ENCODE data around the gene ABCA2.

ABCA2 gene

GRCh38 chr9:136994180-136994887, 33.7 kb downstream of the ABCA2 start:
- Histone ChIP-seq H3K9ac (ENCODE audit: low read depth, low read length) (no peak overlapping the region), H3K4me1 (ENCODE audit: insufficient read depth, low read length) (no peaks in the 10 kb centered on the region; the same call in 1 of the 2 replicates), H3K4me3 (ENCODE audit: low read length) (no peak overlapping the region), H3K9me3 (ENCODE audit: insufficient read depth, low read depth, low read length) (no peaks in the 10 kb centered on the region), H3K36me3 (ENCODE audit: insufficient read depth, low read depth, low read length) (peaks cover 5% of the 10 kb centered on the region; the same call in 1 of the 2 replicates), H3K27ac (ENCODE audit: low read length) (no peak overlapping the region), H3K27me3 (ENCODE audit: insufficient read depth, low read length) (peaks cover 16% of the 10 kb centered on the region)

DNA sequence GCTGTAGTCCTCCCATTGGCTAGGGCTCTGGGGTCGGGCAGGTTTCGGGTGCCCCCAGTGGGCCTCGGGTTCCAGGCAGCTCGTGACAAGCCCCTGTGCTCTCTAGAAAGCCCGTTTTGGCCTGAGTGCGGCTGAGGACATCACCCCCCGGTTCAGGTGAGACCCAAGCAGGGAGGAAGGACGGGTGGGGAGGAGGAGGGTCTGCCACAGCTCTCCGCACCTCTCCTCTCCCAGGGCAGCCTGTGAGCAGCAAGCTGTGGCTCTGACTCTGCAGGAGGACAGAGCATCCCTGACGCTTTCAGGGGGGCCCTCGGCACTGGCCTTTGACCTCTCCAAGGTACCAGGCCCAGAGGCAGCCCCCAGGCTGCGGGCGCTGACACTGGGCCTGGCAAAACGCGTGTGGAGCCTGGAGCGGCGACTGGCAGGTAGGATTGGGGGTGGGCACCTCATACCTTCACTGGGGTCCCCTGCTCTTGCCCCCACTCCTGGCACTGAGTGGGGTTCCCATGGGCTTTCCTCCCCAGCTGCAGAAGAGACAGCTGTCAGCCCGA, 35.1 kb downstream of the ABCA2 start:
- no peak overlapping the region for H3K27ac ChIP-seq (ENCODE audit: low read length)

DNA sequence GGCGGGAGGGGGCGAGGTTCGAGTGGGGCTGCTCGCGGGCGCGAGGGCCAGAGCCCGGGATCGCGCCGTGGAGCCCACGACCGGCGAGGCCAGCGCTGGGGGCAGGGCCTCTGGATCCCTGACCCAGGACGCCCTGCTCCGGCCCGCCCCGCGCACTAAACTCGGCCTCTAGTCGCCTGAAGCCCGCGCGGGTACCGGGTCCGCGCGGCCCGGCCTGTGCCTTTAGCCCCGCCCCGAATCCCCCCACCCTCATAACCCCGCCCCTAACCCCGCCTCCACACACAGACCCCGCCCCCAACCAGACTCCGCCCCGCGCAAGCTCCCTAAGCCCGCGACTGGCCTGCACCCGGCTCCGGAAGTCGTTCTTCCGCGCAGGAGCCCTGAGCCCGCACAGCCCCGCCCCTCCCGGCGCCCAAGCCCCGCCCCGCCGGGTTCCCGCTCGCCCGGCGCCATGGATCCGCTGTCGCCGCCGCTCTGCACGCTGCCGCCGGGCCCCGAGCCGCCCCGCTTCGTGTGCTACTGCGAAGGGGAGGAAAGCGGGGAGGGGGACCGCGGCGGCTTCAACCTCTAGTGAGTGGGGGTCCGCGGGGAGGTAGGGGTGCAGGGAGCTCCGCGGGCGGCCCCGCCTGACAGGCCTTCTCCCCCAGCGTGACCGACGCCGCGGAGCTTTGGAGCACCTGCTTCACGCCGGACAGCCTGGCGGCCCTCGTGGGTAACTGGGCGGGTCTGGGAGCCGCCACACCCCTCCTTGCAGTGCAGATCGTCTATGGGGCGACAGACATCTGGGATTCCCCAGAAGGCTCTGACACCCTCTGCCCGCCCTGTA, 35.8 kb downstream of the ABCA2 start, which contains the start of gene PAXX:
Gene PAXX, plus strand, starts transcription at position 430 of the 826 bp plus-strand sequence. Its CDS starts 22 bp downstream, at position 452.
- H3K4me1 ChIP-seq (ENCODE audit: insufficient read depth, low read length), result no peaks in the 10 kb centered on the region; the same call in 1 of the 2 replicates
- no peak within 1 kb of the TSS for H3K27ac ChIP-seq (ENCODE audit: low read length)

More for the DNA sequence above, 35.1 kb downstream of the ABCA2 start:
- H3K4me3 ChIP-seq (ENCODE audit: low read length), result peak overlapping the region; percentile 88
- H3K36me3 ChIP-seq (ENCODE audit: insufficient read depth, low read depth, low read length), result peaks cover 5% of the 10 kb centered on the region; the same call in 1 of the 2 replicates
- H3K9me3 ChIP-seq (ENCODE audit: insufficient read depth, low read depth, low read length), result no peaks in the 10 kb centered on the region
- H3K4me1 ChIP-seq (ENCODE audit: insufficient read depth, low read length), result no peaks in the 10 kb centered on the region; the same call in 1 of the 2 replicates
- H3K9ac ChIP-seq (ENCODE audit: low read depth, low read length), result peak overlapping the region; percentile 83
- peaks cover 16% of the 10 kb centered on the region for H3K27me3 ChIP-seq (ENCODE audit: insufficient read depth, low read length)

GRCh38 chr9:136990242-136990911, 37.7 kb downstream of the ABCA2 start:
- no peak overlapping the region for H3K27ac ChIP-seq (ENCODE audit: low read length)
- peaks cover 5% of the 10 kb centered on the region; the same call in 1 of the 2 replicates for H3K36me3 ChIP-seq (ENCODE audit: insufficient read depth, low read depth, low read length)

More for the DNA sequence above, 35.8 kb downstream of the ABCA2 start, which contains the start of gene PAXX:
- peaks cover 5% of the 10 kb centered on the region; the same call in 1 of the 2 replicates for H3K36me3 ChIP-seq (ENCODE audit: insufficient read depth, low read depth, low read length)
- H3K9ac ChIP-seq (ENCODE audit: low read depth, low read length), result peak within 1 kb of the TSS; percentile 83
- H3K9me3 ChIP-seq (ENCODE audit: insufficient read depth, low read depth, low read length), result no peaks in the 10 kb centered on the region
- H3K27me3 ChIP-seq (ENCODE audit: insufficient read depth, low read length), result peaks cover 16% of the 10 kb centered on the region
- peak within 1 kb of the TSS; percentile 88 for H3K4me3 ChIP-seq (ENCODE audit: low read length)

DNA sequence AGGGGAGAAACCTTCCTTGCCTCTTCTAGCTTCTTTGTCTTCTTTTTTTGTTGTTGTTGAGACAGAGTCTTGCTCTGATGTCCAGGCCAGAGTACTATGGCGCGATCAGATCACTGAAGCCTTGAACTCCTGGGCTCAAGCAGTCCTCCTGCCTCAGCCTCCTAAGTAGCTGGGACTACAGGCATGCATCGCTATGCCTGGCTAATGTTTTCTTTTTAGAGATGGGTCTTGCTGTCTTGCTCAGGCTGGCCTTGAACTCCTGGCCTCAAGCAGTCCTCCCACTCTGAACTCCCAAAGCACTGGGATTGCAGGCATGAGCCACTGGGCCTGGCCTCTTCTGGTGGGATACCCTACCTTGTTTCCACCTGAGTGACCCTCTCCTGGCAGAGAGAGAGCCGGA, 39.2 kb downstream of the ABCA2 start:
- no peak overlapping the region for H3K4me3 ChIP-seq (ENCODE audit: low read length)
- H3K27ac ChIP-seq (ENCODE audit: low read length), result no peak overlapping the region
- no peaks in the 10 kb centered on the region for H3K4me1 ChIP-seq (ENCODE audit: insufficient read depth, low read length)
- no peaks in the 10 kb centered on the region for H3K9me3 ChIP-seq (ENCODE audit: insufficient read depth, low read depth, low read length)
- H3K27me3 ChIP-seq (ENCODE audit: insufficient read depth, low read length), result peaks cover 47% of the 10 kb centered on the region
- no peak overlapping the region for H3K9ac ChIP-seq (ENCODE audit: low read depth, low read length)
- peaks cover 2% of the 10 kb centered on the region; the same call in 1 of the 2 replicates for H3K36me3 ChIP-seq (ENCODE audit: insufficient read depth, low read depth, low read length)

More at GRCh38 chr9:136990242-136990911, 37.7 kb downstream of the ABCA2 start:
- H3K9me3 ChIP-seq (ENCODE audit: insufficient read depth, low read depth, low read length), result no peaks in the 10 kb centered on the region
- H3K9ac ChIP-seq (ENCODE audit: low read depth, low read length), result no peak overlapping the region
- H3K27me3 ChIP-seq (ENCODE audit: insufficient read depth, low read length), result peaks cover 32% of the 10 kb centered on the region
- H3K4me1 ChIP-seq (ENCODE audit: insufficient read depth, low read length), result no peaks in the 10 kb centered on the region
- H3K4me3 ChIP-seq (ENCODE audit: low read length), result no peak overlapping the region

GRCh38 chr9:136985853-136986252, 42.2 kb downstream of the ABCA2 start:
- Histone ChIP-seq H3K9ac (ENCODE audit: low read depth, low read length) (no peak overlapping the region), H3K4me3 (ENCODE audit: low read length) (no peak overlapping the region; the same call in 1 of the 2 replicates), H3K27ac (ENCODE audit: low read length) (no peak overlapping the region), H3K27me3 (ENCODE audit: insufficient read depth, low read length) (peaks cover 45% of the 10 kb centered on the region), H3K9me3 (ENCODE audit: insufficient read depth, low read depth, low read length) (no peaks in the 10 kb centered on the region), H3K36me3 (ENCODE audit: insufficient read depth, low read depth, low read length) (no peaks in the 10 kb centered on the region), H3K4me1 (ENCODE audit: insufficient read depth, low read length) (no peaks in the 10 kb centered on the region)

DNA sequence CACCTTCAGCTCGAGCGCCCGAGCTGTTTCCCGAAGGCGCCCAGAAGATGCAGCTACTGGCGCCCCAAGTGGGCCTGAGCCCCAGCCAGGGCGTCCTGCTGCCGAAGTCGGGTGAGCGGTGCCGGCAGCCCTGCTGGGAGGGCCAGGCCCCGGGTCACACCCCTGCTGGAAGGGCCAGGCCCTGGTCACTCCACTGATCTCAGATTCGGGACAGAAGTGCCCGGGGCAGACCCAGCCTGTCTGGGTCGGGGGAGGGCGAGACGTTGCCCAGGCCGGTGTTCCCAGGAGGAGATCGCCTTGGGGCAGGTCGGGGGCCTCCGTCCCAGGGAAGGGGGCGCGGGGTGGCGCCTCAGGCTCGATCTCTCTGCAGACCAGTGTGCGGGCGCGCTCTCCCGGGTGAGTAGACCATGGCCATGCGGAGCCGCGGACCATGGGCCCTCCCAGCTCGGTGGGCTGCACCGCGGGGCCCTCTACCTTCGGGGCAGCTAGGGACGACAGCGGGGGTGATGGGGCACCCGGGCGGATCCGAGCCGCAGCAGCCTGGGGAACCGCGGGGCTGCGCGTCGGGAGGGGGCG, 42.9 kb downstream of the ABCA2 start:
- peak overlapping the region; percentile 45; the same call in 1 of the 2 replicates for H3K4me3 ChIP-seq (ENCODE audit: low read length)
- no peak overlapping the region for H3K27ac ChIP-seq (ENCODE audit: low read length)
- no peak overlapping the region for H3K9ac ChIP-seq (ENCODE audit: low read depth, low read length)
- H3K36me3 ChIP-seq (ENCODE audit: insufficient read depth, low read depth, low read length), result no peaks in the 10 kb centered on the region
- H3K9me3 ChIP-seq (ENCODE audit: insufficient read depth, low read depth, low read length), result no peaks in the 10 kb centered on the region
- no peaks in the 10 kb centered on the region for H3K4me1 ChIP-seq (ENCODE audit: insufficient read depth, low read length)
- H3K27me3 ChIP-seq (ENCODE audit: insufficient read depth, low read length), result peaks cover 37% of the 10 kb centered on the region

DNA sequence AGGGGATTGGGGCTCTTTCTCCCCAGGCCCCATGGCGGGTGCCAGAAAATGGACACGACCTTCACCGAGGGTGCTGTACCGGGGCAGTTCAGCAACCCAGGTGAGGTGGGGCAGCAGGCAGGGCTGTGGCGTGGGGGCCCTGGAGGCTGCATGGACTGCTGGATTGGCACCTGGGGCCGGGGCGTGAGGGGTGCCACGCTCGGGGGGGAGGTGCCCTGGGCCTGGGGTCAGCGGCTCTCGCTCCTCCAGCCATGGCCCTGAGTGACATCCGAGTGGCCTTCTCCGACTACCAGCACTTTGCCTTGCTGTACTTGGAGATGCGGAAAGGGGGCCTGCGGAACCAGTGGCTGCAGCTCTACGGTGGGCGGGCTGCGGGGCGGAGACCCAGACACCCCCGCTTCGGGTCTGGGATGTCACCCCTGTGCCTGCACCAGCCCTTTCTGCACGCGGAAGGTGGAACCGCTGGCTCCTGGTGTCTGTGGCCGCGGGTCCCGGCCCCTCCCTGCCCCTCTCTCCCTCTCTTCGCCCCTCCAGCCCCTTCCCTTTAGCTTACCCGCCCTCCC, 43.5 kb downstream of the ABCA2 start:
- Histone ChIP-seq H3K9me3 (ENCODE audit: insufficient read depth, low read depth, low read length) (no peaks in the 10 kb centered on the region), H3K4me1 (ENCODE audit: insufficient read depth, low read length) (no peaks in the 10 kb centered on the region), H3K4me3 (ENCODE audit: low read length) (peak overlapping the region; percentile 45; the same call in 1 of the 2 replicates), H3K36me3 (ENCODE audit: insufficient read depth, low read depth, low read length) (no peaks in the 10 kb centered on the region), H3K27ac (ENCODE audit: low read length) (no peak overlapping the region), H3K9ac (ENCODE audit: low read depth, low read length) (no peak overlapping the region), H3K27me3 (ENCODE audit: insufficient read depth, low read length) (peaks cover 37% of the 10 kb centered on the region)

DNA sequence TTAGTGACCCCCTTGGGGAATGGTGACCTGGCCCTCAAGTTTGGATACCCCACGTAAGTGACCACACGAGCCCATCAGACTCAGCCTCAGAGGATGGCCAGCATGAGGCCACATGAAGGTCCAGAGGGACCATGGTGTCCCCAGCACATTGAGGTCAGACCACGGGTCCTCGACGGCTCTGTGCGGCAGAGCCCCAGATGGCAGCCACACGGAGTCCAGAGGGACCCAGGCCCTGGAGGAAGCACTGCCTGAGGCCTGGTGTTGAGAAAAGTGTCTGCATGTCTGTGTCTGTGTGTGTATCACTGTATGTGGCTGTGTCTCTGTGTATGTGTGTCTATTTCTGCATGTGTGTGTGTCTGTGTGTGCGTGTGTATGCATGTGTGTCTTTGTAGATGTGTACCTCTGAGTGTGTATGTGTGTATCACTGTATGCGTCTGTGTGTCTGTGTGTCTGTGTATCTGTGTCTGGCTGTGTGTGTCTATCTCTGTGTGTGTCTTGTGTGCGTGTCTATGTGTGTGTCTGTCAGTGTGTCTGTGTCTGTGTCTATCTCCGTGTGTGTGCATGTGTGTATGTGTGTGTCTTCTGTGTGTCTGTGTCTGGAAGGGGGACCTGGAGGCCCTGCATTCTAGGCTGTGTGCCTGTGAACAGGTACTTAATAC, 44.3 kb downstream of the ABCA2 start:
- no peaks in the 10 kb centered on the region; the same call in 1 of the 2 replicates for H3K4me1 ChIP-seq (ENCODE audit: insufficient read depth, low read length)
- H3K27ac ChIP-seq (ENCODE audit: low read length), result no peak overlapping the region
- H3K27me3 ChIP-seq (ENCODE audit: insufficient read depth, low read length), result peaks cover 37% of the 10 kb centered on the region
- H3K9ac ChIP-seq (ENCODE audit: low read depth, low read length), result no peak overlapping the region
- H3K4me3 ChIP-seq (ENCODE audit: low read length), result no peak overlapping the region
- H3K36me3 ChIP-seq (ENCODE audit: insufficient read depth, low read depth, low read length), result no peaks in the 10 kb centered on the region
- H3K9me3 ChIP-seq (ENCODE audit: insufficient read depth, low read depth, low read length), result no peaks in the 10 kb centered on the region

- peaks cover 37% of the 10 kb centered on the region for H3K27me3 ChIP-seq (ENCODE audit: insufficient read depth, low read length)
- no peaks in the 10 kb centered on the region for H3K36me3 ChIP-seq (ENCODE audit: insufficient read depth, low read depth, low read length)
- no peak overlapping the region for H3K27ac ChIP-seq (ENCODE audit: low read length)
- no peak overlapping the region for H3K4me3 ChIP-seq (ENCODE audit: low read length)
- H3K9me3 ChIP-seq (ENCODE audit: insufficient read depth, low read depth, low read length), result no peaks in the 10 kb centered on the region
- H3K9ac ChIP-seq (ENCODE audit: low read depth, low read length), result no peak overlapping the region
- no peaks in the 10 kb centered on the region; the same call in 1 of the 2 replicates for H3K4me1 ChIP-seq (ENCODE audit: insufficient read depth, low read length)
Observed at GRCh38 chr9:136983167-136983566, 44.9 kb downstream of the ABCA2 start.

Data from iPS-20b (cell line).